Right cardiac atrium (tissue), 5 donors: ENCODE measurements around the gene SELENOM. TPM values are rescaled to one million over a fixed set of nuclear protein-coding genes. Genes with fewer than 3 reads are reported as not detected.

Experiments
- ATAC-seq, 2 donors: fragments of 200-7000 bp; cut with Tn5 transposase; one replicate each; pipeline versions ENCODE4 v1.8.0 to v1.9.1; 2020; ENCODE audit warnings: moderate library complexity in 2 of 2, mild to moderate bottlenecking in 1 of 2
- DNase-seq, 3 donors: peaks; one replicate each; pipeline ENCODE4 v3.0.0-alpha.2; 2020
- H3K27ac ChIP-seq: one replicate; pipeline ENCODE4 v1.5.1; 2013; ENCODE audit warnings: mild to moderate bottlenecking, low read length, control low read depth, moderate library complexity
- H3K27me3 ChIP-seq: one replicate; pipeline ENCODE4 v1.6.1; 2013; ENCODE audit not compliant: control insufficient read depth, insufficient read depth
- H3K4me1 ChIP-seq: one replicate; pipeline ENCODE4 v1.6.1; 2013; ENCODE audit warnings: low read length; ENCODE audit not compliant: control insufficient read depth, insufficient read depth
- H3K4me3 ChIP-seq: one replicate; pipeline ENCODE4 v1.5.1; 2013; ENCODE audit warnings: low read length, control low read depth
- H3K9me3 ChIP-seq: one replicate; pipeline ENCODE4 v1.6.1; 2013; ENCODE audit warnings: low read length; ENCODE audit not compliant: control insufficient read depth
- WGBS: extraction: QIAGEN DNeasy Blood & Tissue Kit; methylation state at CpG from one replicate; pipeline ENCODE4 v1.1.7; 2013; 5-methylcytosine and 5-hydroxymethylcytosine counted together
- intact Hi-C, 4 donors: fragments of 100-400 bp; cut with DNase I; formaldehyde crosslinking; loops; one replicate each; pipeline versions ENCODE4 v1.11.0 to v1.14.0; 2022 to 2023
- polyA plus RNA-seq: library from polyadenylated mRNA; stranded (reverse); fragments of 200-250 nt; gene quantifications from one replicate; pipeline ENCODE4 v1.2.3, GENCODE V29; 2013
- total RNA-seq, 4 donors: library from RNA; stranded (reverse); fragmentation: NEBNext Ultra II Directional; extraction: Animal tissue kit (Norgen Biotek cat#: 25700); gene quantifications; one replicate each; pipeline ENCODE4 v1.2.1, GENCODE V29; 2021
- donor health status: healthy with polysubstance abuse.
- donor health status: DM: no; HTN: yes; CAD: no.
- donor health status: DM: no; HTN: no; CAD: no.
- donor health status: DM: no; HTN: yes; CAD: no; lungs with severe emphysema.
- donor health status: DM: yes; HTN: yes; CAD: no.

Gene SELENOM
- total and polyA plus RNA-seq, 5 donors: 167 to 219 (median 179) TPM

DNA sequence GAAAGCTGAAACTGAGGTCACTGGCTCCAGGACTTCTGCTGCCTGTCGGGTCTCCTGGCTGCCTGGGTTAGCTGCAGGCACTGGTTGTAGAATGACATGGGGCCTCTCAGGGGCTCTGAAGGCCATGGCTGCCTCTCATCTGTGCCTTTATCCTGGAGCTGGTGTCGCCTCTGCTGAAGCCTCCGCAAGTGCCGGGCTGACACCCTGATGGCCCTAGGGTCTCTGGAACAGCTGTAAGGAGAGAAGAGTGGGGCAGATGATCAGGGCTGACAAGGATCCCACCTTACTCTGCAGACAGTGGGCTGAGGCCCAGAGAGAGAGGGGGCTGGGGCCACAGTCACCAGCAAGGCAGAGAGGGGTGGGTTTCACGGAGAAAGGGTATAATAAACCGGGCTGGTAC, 28.3 kb upstream of the SELENOM start:
- Histone ChIP-seq H3K27me3 (no peaks in the 10 kb centered on the region), H3K9me3 (no peaks in the 10 kb centered on the region), H3K27ac (no peak overlapping the region), H3K4me1 (no peaks in the 10 kb centered on the region), H3K4me3 (no peak overlapping the region)
- no peak for ATAC-seq
- 87% methylated on average over 6 of the region's 6 CpGs for WGBS
- intact Hi-C loops: no loop called here
- DNase-seq: no peak

DNA sequence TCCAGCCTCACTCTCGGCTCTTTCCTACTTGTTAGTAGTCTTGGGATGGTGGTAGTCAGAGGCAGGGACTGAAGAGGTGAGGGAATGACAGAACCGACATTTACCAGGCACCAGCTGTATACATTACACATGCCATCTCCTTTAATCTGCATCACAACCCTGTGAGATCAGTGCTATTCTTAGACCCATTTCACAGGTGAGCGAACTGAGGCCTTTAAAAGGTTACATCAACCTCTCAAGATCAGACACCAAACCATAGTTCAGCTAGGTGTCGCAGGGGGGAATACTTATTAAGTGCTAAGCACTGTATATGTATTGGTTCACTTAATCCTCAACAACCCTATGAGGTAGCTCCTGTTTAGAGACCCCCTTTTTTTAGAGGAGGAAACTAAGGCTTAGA, 27.3 kb upstream of the SELENOM start:
- ATAC-seq: no peak
- DNase-seq: no peak
- H3K4me1 ChIP-seq: no peaks in the 10 kb centered on the region
- H3K27ac ChIP-seq: no peak overlapping the region
- no peaks in the 10 kb centered on the region for H3K27me3 ChIP-seq
- intact Hi-C loops: no loop called here
- H3K9me3 ChIP-seq: no peaks in the 10 kb centered on the region
- no peak overlapping the region for H3K4me3 ChIP-seq
- WGBS: 88% methylated on average over 4 of the region's 4 CpGs

GRCh38 chr22:31133911-31134310, 26.5 kb upstream of the SELENOM start:
- intact Hi-C loops: no loop called here
- ATAC-seq (peak in 1 of 2 donors; percentile 17), DNase-seq (no peak)
- no peak overlapping the region for H3K4me3 ChIP-seq
- no peaks in the 10 kb centered on the region for H3K27me3 ChIP-seq
- H3K27ac ChIP-seq: no peak overlapping the region
- WGBS: 93% methylated on average over 19 of the region's 19 CpGs
- no peaks in the 10 kb centered on the region for H3K9me3 ChIP-seq
- no peaks in the 10 kb centered on the region for H3K4me1 ChIP-seq

GRCh38 chr22:31130873-31131272, 23.5 kb upstream of the SELENOM start:
- 73% methylated on average over 2 of the region's 2 CpGs for WGBS
- Histone ChIP-seq H3K27me3 (no peaks in the 10 kb centered on the region), H3K27ac (no peak overlapping the region), H3K9me3 (no peaks in the 10 kb centered on the region), H3K4me1 (no peaks in the 10 kb centered on the region), H3K4me3 (no peak overlapping the region)
- DNase-seq (no peak), ATAC-seq (no peak)
- intact Hi-C loops: no loop called here

DNA sequence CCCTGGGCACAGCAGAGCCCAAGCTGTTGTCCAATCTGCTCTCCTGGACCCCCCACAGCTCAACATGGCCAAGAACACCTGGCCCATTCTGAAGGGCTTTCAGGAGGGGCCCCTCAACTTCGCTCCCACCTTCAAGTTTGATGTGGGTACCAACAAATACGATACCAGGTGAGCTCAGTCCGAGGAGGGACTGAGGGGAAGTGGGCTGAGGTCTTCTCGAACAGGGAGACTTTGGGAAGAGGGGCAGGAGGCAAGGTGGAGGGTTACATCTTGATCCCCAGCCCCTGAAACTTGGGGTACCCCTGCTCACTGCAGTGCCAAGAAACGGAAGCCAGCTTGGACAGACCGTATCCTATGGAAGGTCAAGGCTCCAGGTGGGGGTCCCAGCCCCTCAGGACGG, 20.8 kb upstream of the SELENOM start:
- no peaks in the 10 kb centered on the region for H3K27me3 ChIP-seq
- ATAC-seq (no peak), DNase-seq (no peak)
- no peak overlapping the region for H3K4me3 ChIP-seq
- no peak overlapping the region for H3K27ac ChIP-seq
- 93% methylated on average over 7 of the region's 7 CpGs for WGBS
- intact Hi-C loops: no loop called here
- no peaks in the 10 kb centered on the region for H3K9me3 ChIP-seq
- H3K4me1 ChIP-seq: no peaks in the 10 kb centered on the region

DNA sequence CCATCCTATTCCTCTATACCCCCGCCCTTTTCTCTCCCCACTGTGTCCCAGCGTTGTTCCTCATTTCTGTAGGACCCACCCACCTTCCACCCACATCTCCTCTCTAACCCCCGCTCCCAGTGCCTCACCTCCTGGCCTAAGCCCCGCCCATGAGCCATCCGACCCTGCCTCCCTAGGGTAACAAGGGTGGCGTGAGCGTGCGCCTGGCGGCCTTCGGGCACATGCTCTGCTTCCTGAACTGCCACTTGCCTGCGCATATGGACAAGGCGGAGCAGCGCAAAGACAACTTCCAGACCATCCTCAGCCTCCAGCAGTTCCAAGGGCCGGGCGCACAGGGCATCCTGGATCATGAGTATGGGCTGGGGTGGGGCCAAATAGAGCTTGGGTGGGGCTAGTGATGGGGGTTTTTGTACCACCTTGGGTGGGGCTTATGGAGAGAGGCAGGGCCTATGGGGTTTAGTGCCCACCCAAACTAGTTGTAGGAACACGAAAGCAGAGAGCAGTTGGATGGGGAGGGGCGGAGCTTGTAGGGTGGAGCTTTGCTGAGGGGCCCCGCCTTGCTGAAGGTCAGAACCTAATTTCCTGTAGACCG, 19.9 kb upstream of the SELENOM start:
- no peak for DNase-seq
- WGBS: 56% methylated on average over 19 of the region's 19 CpGs
- ATAC-seq: no peak

GRCh38 chr22:31126869-31127175, 19.5 kb upstream of the SELENOM start:
- no peak overlapping the region for H3K4me3 ChIP-seq
- peak in 1 of 3 donors; percentile 42 for DNase-seq
- peaks cover 6% of the 10 kb centered on the region for H3K4me1 ChIP-seq
- H3K9me3 ChIP-seq: no peaks in the 10 kb centered on the region
- ATAC-seq: no peak
- WGBS: 79% methylated on average over 13 of the region's 13 CpGs
- intact Hi-C loops: no loop called here
- H3K27me3 ChIP-seq: no peaks in the 10 kb centered on the region
- H3K27ac ChIP-seq: no peak overlapping the region

More for the DNA sequence above, 19.9 kb upstream of the SELENOM start:
- Histone ChIP-seq H3K9me3 (no peaks in the 10 kb centered on the region), H3K4me3 (no peak overlapping the region), H3K4me1 (peaks cover 4% of the 10 kb centered on the region), H3K27me3 (no peaks in the 10 kb centered on the region), H3K27ac (no peak overlapping the region)
- intact Hi-C loops: no loop called here

- 90% methylated on average over 22 of the region's 22 CpGs for WGBS
- Histone ChIP-seq H3K9me3 (no peaks in the 10 kb centered on the region), H3K4me1 (peaks cover 6% of the 10 kb centered on the region), H3K27ac (no peak overlapping the region), H3K27me3 (no peaks in the 10 kb centered on the region), H3K4me3 (no peak overlapping the region)
- ATAC-seq (no peak), DNase-seq (no peak)
- intact Hi-C loops: no loop called here
Observed at GRCh38 chr22:31126128-31126868, 18.9 kb upstream of the SELENOM start.

- H3K9me3 ChIP-seq: no peaks in the 10 kb centered on the region
- peak in 1 of 3 donors; percentile 23 for DNase-seq
- intact Hi-C loops: no loop called here
- H3K4me1 ChIP-seq: peaks cover 6% of the 10 kb centered on the region
- H3K4me3 ChIP-seq: no peak overlapping the region
- ATAC-seq: no peak
- H3K27ac ChIP-seq: no peak overlapping the region
- no peaks in the 10 kb centered on the region for H3K27me3 ChIP-seq
- WGBS: 83% methylated on average over 12 of the region's 12 CpGs
Observed at GRCh38 chr22:31125521-31126117, 18.3 kb upstream of the SELENOM start.

DNA sequence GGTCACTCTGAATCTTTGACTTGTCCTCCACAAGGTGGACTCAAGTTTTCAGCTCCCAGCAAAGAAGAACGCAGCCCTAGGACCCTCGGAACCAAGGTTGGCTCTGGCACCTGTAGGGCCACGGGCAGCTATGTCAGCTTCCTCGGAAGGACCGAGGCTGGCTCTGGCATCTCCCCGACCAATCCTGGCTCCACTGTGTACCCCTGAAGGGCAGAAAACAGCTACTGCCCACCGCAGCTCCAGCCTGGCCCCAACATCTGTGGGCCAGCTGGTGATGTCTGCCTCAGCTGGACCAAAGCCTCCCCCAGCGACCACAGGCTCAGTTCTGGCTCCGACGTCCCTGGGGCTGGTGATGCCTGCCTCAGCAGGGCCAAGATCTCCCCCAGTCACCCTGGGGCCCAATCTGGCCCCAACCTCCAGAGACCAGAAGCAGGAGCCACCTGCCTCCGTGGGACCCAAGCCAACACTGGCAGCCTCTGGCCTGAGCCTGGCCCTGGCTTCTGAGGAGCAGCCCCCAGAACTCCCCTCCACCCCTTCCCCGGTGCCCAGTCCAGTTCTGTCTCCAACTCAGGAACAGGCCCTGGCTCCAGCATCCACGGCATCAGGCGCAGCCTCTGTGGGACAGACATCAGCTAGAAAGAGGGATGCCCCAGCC, 17.6 kb upstream of the SELENOM start:
- Histone ChIP-seq H3K4me1 (peaks cover 6% of the 10 kb centered on the region), H3K27me3 (no peaks in the 10 kb centered on the region), H3K4me3 (no peak overlapping the region), H3K9me3 (no peaks in the 10 kb centered on the region), H3K27ac (no peak overlapping the region)
- ATAC-seq: no peak
- WGBS: 75% methylated on average over 14 of the region's 14 CpGs
- intact Hi-C loops: no loop called here
- DNase-seq: peak in 1 of 3 donors; percentile 18

- H3K4me3 ChIP-seq: no peak overlapping the region
- intact Hi-C loops: no loop called here
- 58% methylated on average over 3 of the region's 3 CpGs for WGBS
Observed at GRCh38 chr22:31124290-31124689, 16.9 kb upstream of the SELENOM start.

More at GRCh38 chr22:31124290-31124689, 16.9 kb upstream of the SELENOM start:
- no peak overlapping the region for H3K27ac ChIP-seq
- no peaks in the 10 kb centered on the region for H3K9me3 ChIP-seq
- ATAC-seq (no peak), DNase-seq (no peak)
- H3K4me1 ChIP-seq: peaks cover 6% of the 10 kb centered on the region
- H3K27me3 ChIP-seq: no peaks in the 10 kb centered on the region
